Myocyte (in vitro differentiated cells): ENCODE results near the gene LASP1. TPM values are rescaled to one million over a fixed set of nuclear protein-coding genes. Genes with fewer than 3 reads are reported as not detected.
"Not testable (repeated sequence)": the region's sequence is repeated elsewhere in the genome, so short reads cannot be mapped to it uniquely, and the experiment has no call there.

ENCODE experiments used
- DNase-seq: peaks from one replicate; pipeline ENCODE4 v3.0.0-alpha.2; 2012; ENCODE audit warnings: low read depth
- total RNA-seq: library from RNA; depleted of rRNA; stranded (reverse); fragments of >200 nt; gene quantifications from 2 replicates; pipeline ENCODE4 v1.2.3, GENCODE V29; 2014

Gene LASP1
- total RNA-seq, 1 donor from 2014 or later = 89.9 TPM

DNA sequence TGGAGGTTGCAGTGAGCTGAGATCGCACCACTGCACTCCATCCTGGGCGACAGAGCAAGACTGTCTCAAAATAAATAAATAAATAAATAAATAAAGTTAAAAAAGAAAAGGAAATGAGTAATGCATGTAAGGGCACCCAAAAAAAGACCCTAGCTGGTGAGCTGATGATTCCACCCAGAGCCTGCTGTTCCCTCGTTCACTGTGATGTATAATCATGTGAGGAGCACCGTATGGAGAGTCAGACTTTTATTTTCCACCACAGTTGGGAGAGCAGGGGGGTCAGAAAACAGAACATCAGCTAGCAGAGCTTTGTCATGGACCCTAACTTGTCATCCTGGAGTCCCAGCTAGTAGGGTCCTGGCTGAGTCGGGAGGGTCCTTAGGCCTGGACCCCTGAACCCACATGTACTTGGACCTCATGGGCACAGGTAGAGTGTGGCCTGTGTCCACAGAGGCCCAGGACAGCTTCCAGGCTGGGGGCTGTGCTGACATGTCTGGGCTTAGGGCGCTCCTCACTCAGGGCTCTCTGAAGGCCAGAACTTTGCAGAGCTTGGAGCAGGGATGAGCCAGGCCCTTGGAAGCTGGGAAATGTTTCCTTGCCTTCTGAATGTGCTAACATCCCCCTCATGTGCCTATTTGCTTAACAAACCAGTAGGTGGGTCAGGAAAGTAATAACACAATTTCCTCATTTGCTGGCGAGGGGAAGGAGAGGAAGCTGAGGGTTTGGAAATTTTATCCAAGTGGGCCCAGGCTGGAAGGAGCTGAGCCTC lies 36.8 kb downstream of the LASP1 start:
- DNase-seq = no peak

DNA sequence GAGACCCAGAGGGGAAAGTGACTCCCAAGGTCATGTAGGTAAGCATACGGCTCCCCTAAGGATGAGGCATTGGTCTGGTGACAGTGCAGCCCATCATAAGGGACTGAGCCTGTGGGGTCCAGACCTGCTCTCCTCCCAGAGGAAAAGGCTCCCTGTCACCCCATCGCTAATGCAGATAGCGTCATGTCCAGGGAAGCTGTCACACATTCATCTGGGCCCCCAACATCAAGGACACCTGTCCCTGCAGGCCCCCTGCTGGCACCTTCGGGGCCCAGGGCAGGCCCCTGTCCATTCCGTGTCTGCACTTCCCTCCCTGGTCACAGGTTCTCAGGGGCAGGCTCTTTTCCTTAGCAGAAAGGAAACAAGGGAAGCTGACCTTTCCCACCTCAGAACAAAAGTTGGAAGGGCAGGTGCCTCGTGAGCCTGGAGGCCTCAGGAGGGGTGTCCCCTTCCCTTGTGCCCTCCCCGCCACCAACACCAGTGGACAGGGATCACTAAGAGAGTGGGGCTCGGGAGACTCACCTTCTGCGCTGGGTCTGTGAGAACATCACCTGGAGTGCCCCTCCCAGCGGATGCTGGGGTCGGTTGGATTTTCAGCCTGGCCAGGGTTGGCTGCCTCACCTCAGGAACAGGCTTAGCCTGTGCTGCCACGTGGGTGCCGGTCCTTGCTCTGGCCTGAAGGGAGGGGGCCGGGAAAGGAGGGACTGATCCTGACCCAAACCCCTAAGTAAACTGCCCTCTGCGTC lies 38.2 kb downstream of the LASP1 start:
- DNase-seq = no peak

DNA sequence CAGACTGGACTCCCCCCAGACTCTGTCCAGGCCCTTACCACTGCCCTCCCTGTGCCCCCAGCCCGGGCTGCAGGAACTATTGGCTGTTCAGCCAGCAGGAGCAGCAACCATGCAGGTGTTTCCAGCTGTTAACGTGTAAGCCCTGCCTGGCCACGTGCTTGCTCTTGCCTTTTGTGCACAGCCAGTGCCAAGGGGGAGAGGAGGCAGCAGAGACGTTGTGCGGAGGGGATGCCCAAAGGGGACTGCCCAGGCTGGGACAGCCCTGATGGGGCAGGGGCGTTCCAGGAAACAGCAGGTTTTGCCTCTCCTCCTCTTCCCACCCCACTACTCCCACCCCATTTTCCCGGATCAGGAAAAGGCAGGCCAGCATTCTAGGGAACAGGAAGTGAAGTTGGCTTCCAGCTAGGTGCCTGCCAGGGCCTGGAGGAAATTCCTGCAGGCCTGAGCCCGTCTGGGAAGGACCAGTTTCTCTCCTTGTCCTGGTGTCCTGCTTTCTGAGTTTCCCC lies 38.9 kb downstream of the LASP1 start:
- DNase-seq = no peak

DNA sequence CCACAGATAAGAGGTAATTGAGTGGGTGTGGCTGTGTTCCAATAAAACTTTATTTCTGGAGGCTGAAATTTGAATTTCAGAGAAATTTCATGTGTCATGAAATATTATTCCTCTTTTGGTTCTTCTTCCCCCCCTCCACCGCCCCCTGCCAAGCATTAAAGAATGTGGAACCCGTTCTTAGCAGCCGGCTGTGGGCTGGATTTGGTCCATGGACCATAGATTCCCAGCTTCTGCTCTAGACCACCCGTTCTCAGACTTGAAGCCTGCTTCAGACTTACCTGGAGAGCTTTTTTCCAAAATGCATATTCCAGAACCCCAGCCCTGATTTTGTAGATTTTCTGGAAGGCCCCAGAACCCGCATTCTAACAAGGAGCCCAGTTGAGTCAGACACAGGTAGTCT lies 40.5 kb downstream of the LASP1 start:
- no peak for DNase-seq

DNA sequence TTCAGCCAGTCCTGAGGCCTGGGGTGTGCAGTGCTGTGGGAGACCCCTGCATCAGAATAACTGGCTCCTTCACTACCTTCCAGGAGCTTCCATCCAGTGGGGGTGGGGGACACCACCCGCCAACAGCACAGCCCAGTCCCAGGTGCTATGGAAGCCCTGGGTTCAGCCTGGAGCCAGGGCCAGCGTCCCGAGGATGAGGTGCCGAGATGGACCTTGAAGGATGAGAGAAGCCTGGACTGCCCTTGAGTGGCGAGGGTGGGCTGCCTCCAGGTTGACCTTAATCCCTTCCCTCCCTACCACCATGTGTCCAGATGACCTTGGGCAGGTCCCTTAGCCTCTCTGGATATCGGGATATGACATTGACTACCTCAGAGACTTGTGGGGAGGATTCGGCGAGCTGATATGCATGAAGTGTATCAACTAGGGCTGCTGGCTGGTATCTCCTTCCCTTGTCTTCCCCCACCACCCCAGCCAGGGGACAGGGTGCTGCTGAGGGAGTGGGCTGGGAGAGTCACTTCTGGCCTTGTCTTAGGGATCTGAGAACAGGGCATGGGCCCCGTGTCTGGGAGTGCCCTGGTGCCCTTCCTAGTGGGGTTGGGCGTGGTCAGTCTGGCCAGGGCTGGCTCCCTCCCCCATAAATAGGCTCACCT lies 41.3 kb downstream of the LASP1 start:
- DNase-seq = no peak

DNA sequence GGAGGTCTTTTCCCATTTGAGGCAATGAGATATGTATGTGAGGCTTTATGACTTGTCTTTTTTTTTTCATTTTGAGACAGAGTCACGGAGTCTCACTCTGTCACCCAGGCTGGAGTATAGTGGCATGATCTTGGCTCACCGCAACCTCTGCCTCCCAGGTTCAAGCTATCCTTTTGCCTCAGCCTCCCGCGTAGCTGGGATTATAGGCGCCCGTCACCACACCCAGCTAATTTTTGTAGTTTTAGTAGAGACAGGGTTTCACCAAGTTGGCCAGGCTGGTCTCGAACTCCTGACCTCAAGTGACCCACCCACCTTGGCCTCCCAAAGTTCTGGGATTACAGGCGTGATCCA lies 41.8 kb downstream of the LASP1 start:
- DNase-seq = not testable (repeated sequence)

DNA sequence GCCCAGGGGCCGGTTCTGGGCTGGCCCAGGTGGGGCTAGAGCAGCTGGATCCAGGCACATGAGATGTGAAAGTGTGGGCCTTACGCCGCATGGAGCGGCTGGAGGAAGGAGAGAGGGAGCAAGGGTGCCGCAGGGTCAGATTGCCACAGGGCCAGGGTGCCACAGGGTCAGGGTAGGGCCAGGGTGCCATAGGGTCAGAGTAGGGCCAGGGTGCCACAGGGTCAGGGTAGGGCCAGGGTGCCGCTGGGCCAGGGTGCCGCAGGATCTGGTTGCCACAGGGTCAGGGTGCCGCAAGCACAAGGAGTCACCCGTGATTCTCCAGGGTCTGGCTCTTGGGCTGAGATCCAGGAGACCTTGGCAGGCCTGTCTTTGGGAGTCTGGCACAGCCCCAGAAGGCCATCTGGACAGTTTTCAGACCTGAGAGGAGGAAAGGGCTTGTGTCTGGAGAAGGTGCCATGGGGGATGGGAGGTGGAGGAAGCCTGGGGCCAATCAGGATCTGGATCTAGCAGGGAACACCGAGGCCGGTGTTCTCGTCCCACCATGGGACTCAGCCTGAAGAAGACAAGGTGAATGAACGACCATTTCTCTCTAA lies 42.5 kb downstream of the LASP1 start:
- peak; percentile 48 for DNase-seq

DNA sequence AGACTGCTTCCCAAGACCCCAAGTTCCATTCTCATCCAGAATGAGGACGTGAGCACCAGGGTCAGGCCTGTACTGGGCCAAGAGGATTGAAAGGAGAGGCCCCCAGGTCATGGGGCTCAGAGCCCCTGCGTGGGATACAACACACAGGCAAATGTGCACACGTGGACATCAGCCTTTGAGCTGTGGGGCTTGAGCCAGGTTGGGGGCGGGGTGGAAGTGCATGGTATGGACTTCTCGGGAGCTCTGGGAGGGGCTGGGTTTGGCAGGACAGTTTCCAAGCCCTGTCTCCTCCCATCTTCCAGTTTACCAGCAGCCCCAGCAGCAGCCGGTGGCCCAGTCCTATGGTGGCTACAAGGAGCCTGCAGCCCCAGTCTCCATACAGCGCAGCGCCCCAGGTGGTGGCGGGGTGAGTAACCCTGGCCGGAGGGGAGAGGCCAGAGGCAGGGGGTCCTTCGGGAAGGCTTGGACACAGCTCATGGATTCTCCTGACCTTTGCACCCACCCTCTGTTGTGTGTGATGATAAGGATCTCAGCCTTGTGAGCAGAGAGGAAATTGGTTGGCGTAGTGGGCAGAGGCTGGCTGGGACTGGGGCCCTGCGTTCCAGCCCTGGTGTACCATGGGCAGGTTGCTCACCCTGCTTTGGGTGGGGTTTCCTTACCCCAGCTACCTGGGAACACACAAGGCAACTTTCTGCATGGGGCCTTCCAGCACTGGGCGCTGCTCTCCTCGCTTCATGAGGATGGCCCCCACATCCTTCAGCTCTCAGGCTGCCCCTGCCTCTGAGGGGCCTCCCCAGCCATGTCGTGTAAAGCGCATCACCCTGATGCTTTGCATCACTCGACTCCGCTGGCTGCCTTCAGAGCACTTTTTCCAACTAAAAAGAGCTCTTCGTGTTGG lies 45.1 kb downstream of the LASP1 start:
- no peak for DNase-seq

DNA sequence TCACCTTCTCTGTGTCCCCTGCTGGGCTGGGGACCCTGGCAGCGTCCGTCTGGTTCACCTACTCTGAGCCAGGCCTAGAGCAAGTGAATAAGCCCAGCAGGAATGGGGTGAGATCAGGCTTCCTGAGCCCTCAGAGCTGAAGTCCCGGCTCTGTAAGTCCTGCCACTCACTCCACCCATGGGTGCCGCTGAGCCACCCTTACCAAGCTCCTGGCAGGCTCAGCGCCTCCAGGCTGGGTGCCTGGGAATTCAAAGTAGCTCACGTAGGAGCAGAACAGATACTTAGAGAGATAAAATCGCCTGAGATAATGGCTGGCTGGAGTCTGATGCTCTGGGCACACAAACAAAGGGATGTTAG lies 45.8 kb downstream of the LASP1 start:
- no peak for DNase-seq

DNA sequence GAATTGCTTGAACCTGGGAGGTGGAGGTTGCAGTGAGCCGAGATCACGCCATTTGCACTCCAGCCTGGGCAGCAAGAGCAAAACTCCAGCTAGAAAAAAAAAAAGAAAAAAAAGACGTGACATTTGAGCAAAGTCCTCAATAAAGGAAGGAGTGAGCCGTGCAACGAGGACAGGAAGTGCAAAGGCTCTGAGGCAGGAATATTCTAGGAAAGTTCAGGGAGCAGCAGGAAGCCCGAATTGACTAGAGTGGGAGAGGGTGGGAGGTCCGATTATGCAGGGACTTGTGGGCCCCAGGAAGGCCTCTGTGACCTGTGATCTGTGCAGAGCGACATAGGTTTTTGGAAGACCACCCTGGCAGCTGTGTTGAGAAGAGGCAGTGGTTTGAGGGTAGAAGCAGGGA lies 46.9 kb downstream of the LASP1 start:
- no peak for DNase-seq

DNA sequence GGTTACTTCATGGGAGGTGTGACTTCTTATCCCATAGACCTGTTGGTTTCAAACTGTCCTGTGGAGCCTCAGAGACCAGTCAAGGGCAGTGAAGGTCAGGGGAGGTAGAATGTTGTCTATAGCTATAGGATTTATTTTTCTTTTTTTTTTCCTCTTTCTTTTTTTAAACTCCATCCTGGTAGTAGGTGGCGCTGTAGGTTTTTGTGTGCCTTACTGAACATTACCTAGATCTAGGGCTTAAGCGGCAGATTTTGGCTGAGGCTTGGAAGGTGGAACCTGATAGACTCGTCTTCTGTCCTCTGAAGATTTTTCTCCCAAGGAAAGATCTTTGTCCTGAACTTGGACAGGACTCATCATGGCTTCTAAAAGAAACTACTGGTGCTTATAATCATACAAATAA lies 47.4 kb downstream of the LASP1 start:
- no peak for DNase-seq

DNA sequence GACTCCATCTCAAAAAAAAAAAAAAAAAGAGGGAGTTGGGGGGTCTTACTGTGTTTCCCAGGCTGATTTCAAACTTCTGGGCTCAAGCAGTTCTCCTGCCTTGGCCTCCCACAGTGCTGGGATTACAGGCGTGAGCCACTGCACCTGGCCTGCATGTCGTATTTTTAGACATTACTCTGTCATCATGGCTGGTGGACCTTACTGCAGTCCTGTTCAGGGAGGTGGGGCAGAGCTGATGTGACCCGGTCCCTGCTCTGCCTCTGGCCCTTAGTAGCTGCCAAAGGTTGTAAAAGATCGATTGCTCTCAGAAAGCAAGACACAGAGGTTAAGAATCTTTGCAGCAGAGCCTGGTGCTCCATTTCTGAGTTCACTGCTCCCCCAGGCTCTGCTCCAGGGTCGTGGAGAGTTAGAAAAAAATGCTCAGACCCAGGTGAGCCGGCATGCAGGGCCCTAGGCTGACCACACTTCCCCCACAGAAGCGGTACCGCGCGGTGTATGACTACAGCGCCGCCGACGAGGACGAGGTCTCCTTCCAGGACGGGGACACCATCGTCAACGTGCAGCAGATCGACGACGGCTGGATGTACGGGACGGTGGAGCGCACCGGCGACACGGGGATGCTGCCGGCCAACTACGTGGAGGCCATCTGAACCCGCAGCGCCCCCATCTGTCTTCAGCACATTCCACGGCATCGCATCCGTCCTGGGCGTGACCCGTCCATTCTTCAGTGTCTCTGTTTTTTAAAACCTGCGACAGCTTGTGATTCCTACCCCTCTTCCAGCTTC lies 48.5 kb downstream of the LASP1 start:
- DNase-seq = peak; percentile 43

DNA sequence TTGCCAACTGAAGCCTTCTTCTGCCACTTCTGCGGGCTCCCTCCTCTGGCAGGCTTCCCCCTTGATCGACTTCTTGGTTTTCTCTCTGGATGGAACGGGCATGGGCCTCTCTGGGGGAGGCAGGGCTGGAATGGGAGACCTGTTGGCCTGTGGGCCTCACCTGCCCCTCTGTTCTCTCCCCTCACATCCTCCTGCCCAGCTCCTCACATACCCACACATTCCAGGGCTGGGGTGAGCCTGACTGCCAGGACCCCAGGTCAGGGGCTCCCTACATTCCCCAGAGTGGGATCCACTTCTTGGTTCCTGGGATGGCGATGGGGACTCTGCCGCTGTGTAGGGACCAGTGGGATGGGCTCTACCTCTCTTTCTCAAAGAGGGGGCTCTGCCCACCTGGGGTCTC lies 49.1 kb downstream of the LASP1 start:
- no peak for DNase-seq

DNA sequence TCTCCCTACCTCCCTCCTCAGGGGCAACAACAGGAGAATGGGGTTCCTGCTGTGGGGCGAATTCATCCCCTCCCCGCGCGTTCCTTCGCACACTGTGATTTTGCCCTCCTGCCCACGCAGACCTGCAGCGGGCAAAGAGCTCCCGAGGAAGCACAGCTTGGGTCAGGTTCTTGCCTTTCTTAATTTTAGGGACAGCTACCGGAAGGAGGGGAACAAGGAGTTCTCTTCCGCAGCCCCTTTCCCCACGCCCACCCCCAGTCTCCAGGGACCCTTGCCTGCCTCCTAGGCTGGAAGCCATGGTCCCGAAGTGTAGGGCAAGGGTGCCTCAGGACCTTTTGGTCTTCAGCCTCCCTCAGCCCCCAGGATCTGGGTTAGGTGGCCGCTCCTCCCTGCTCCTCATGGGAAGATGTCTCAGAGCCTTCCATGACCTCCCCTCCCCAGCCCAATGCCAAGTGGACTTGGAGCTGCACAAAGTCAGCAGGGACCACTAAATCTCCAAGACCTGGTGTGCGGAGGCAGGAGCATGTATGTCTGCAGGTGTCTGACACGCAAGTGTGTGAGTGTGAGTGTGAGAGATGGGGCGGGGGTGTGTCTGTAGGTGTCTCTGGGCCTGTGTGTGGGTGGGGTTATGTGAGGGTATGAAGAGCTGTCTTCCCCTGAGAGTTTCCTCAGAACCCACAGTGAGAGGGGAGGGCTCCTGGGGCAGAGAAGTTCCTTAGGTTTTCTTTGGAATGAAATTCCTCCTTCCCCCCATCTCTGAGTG lies 49.6 kb downstream of the LASP1 start:
- DNase-seq = no peak

DNA sequence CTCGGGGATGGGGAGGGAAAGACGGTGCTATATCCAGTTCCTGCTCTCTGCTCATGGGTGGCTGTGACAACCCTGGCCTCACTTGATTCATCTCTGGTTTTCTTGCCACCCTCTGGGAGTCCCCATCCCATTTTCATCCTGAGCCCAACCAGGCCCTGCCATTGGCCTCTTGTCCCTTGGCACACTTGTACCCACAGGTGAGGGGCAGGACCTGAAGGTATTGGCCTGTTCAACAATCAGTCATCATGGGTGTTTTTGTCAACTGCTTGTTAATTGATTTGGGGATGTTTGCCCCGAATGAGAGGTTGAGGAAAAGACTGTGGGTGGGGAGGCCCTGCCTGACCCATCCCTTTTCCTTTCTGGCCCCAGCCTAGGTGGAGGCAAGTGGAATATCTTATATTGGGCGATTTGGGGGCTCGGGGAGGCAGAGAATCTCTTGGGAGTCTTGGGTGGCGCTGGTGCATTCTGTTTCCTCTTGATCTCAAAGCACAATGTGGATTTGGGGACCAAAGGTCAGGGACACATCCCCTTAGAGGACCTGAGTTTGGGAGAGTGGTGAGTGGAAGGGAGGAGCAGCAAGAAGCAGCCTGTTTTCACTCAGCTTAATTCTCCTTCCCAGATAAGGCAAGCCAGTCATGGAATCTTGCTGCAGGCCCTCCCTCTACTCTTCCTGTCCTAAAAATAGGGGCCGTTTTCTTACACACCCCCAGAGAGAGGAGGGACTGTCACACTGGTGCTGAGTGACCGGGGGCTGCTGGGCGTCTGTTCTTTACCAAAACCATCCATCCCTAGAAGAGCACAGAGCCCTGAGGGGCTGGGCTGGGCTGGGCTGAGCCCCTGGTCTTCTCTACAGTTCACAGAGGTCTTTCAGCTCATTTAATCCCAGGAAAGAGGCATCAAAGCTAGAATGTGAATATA lies 50.8 kb downstream of the LASP1 start:
- no peak for DNase-seq

DNA sequence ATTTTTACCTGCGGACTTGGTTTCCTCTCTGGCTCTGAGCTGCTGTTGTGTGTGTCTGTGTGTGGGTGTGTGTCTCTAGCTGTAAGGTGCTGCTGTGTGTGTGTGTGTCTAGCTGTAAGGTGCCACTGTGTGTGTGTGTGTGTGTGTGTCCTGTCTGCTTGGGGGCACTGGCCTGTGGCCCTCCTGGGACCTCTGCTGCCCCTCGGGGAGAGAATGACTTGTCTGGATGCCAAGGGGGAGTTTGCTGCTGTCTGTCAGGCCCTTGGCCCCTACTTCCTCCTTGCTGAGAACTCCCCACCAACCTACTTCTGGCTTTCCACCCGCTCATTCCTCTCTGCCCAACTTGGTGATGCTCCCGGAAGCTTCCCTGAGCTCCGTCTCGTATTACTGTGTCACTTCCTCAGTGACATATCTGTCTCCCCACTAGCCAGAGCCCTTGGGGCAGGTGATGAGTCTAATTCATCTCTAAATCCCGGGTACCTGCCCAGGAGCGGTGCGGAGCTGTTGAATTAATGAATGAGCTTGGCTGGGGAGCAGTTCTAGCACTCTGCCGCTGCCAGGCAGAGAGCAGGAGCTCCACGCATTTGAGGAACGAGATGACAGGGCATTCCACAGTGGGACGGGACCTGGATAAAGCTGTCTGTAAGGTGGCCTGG lies 52.0 kb downstream of the LASP1 start:
- peak; percentile 51 for DNase-seq

DNA sequence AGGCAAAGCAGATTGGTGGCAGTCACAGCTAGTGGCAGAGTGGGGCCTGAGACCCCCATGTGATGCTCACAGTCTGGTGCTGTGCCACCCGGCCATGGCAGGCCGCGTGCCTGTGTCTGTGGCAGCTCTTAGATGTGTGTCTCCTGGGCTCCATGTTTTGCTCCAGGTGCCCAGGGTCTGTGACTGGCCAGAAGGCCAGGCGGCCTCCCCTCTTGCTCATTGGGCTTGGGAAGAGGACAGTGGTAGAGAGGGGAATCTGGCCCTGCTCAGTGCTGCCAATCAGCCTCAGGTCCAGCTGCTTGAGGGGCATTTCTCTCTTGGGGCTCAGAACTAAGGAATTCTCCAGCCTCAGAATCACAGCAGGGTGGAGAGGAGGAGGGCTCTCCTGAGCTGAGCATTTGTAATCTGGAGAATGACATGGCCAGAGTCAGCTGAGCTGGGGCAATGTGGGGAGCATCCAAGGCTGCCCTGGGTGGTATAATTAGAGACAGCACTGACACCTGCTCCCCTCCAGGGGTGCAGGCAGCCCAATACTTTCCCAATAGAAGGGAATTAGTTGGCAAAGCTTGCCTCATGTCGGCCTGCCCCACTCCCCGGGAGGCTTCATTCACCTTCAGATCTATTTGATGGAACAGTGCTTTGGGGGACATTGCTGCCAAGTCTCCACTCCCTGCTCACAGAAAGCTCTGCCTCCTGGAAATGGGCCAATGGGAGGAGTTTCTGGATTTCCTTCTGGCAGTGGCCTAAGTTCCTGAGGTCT lies 52.9 kb downstream of the LASP1 start:
- peak; percentile 86 for DNase-seq
